Parathyroid adenoma (tissue), 2 donors: ENCODE results near the gene SLC25A41.

ENCODE experiments used
- H2AFZ ChIP-seq: fragments of 300-600 bp; sonication (generic); one replicate; pipeline ENCODE4 v1.7.0; 2017; ENCODE audit warnings: antibody characterized with exemption, mild to moderate bottlenecking
- H3K27ac ChIP-seq: fragments of 300-600 bp; sonication (generic); one replicate; pipeline ENCODE4 v1.7.0; 2017
- H3K27me3 ChIP-seq: fragments of 300-600 bp; sonication (generic); one replicate; pipeline ENCODE4 v1.7.0; 2017; ENCODE audit warnings: low read length; ENCODE audit not compliant: control insufficient read depth, insufficient read depth
- H3K36me3 ChIP-seq: fragments of 300-600 bp; sonication (generic); one replicate; pipeline ENCODE4 v1.7.0; 2017; ENCODE audit warnings: low read length; ENCODE audit not compliant: control insufficient read depth, insufficient read depth
- H3K4me1 ChIP-seq: fragments of 300-600 bp; sonication (generic); one replicate; pipeline ENCODE4 v1.7.0; 2017; ENCODE audit warnings: control low read depth
- H3K4me2 ChIP-seq: fragments of 300-600 bp; sonication (generic); one replicate; pipeline ENCODE4 v1.7.0; 2017; ENCODE audit warnings: low read length
- H3K4me3 ChIP-seq: fragments of 300-600 bp; sonication (generic); one replicate; pipeline ENCODE4 v1.7.0; 2017; ENCODE audit warnings: low read depth, low read length
- H3K79me2 ChIP-seq: fragments of 300-600 bp; sonication (generic); one replicate; pipeline ENCODE4 v1.7.0; 2017; ENCODE audit warnings: control low read depth
- H3K9ac ChIP-seq: fragments of 300-600 bp; sonication (generic); one replicate; pipeline ENCODE4 v1.7.0; 2017; ENCODE audit warnings: mild to moderate bottlenecking
- H3K9me3 ChIP-seq: fragments of 300-600 bp; sonication (generic); one replicate; pipeline ENCODE4 v1.7.0; 2017; ENCODE audit warnings: low read length; ENCODE audit not compliant: control insufficient read depth
- CTCF ChIP-seq: fragments of 300-600 bp; sonication (generic); IDR thresholded peaks from one replicate; pipeline ENCODE4 v1.7.0; 2017; ENCODE audit warnings: antibody characterized with exemption, mild to moderate bottlenecking
- donor health status: primary hyperparathyroidism.

Gene SLC25A41

GRCh38 chr19:6471076-6471475, 37.5 kb upstream of the SLC25A41 start:
- Histone ChIP-seq H3K27ac (no peak overlapping the region), H3K79me2 (no peaks in the 10 kb centered on the region), H3K4me1 (no peaks in the 10 kb centered on the region), H2AFZ (no peak overlapping the region), H3K9me3 (no peaks in the 10 kb centered on the region), H3K9ac (no peak overlapping the region), H3K36me3 (no peaks in the 10 kb centered on the region), H3K27me3 (no peaks in the 10 kb centered on the region), H3K4me3 (no peak overlapping the region), H3K4me2 (no peak overlapping the region)
- no peak for TF ChIP-seq CTCF

GRCh38 chr19:6470173-6470572, 36.6 kb upstream of the SLC25A41 start:
- Histone ChIP-seq H2AFZ (no peak overlapping the region), H3K27me3 (no peaks in the 10 kb centered on the region), H3K79me2 (no peaks in the 10 kb centered on the region), H3K4me3 (no peak overlapping the region), H3K9me3 (no peaks in the 10 kb centered on the region), H3K36me3 (no peaks in the 10 kb centered on the region), H3K27ac (no peak overlapping the region), H3K4me2 (no peak overlapping the region), H3K9ac (no peak overlapping the region), H3K4me1 (no peaks in the 10 kb centered on the region)
- TF ChIP-seq CTCF: no peak

GRCh38 chr19:6467384-6467783, 33.8 kb upstream of the SLC25A41 start:
- Histone ChIP-seq H3K9me3 (no peaks in the 10 kb centered on the region), H3K79me2 (no peaks in the 10 kb centered on the region), H3K27me3 (no peaks in the 10 kb centered on the region), H3K27ac (no peak overlapping the region), H3K4me2 (no peak overlapping the region), H2AFZ (no peak overlapping the region), H3K36me3 (no peaks in the 10 kb centered on the region), H3K4me1 (peaks cover 2% of the 10 kb centered on the region), H3K9ac (no peak overlapping the region), H3K4me3 (no peak overlapping the region)
- no peak for TF ChIP-seq CTCF

- Histone ChIP-seq H3K36me3 (no peaks in the 10 kb centered on the region), H3K79me2 (no peaks in the 10 kb centered on the region), H3K4me2 (no peak overlapping the region), H3K9me3 (no peaks in the 10 kb centered on the region), H3K4me3 (no peak overlapping the region), H3K27me3 (no peaks in the 10 kb centered on the region), H3K4me1 (peaks cover 2% of the 10 kb centered on the region), H3K27ac (no peak overlapping the region), H3K9ac (no peak overlapping the region), H2AFZ (no peak overlapping the region)
- TF ChIP-seq CTCF: no peak
These were observed 33.1 kb upstream of the SLC25A41 start for GRCh38 chr19:6466526-6467248.

GRCh38 chr19:6465663-6466062, 32.1 kb upstream of the SLC25A41 start:
- Histone ChIP-seq H3K79me2 (no peaks in the 10 kb centered on the region), H3K4me1 (peaks cover 2% of the 10 kb centered on the region), H3K9ac (no peak overlapping the region), H3K9me3 (no peaks in the 10 kb centered on the region), H3K27me3 (no peaks in the 10 kb centered on the region), H3K27ac (no peak overlapping the region), H3K4me2 (no peak overlapping the region), H3K36me3 (no peaks in the 10 kb centered on the region), H3K4me3 (peak overlapping the region; percentile 93), H2AFZ (no peak overlapping the region)
- TF ChIP-seq CTCF: no peak
